ENCODE measurements around the gene TXNDC11.

DNA sequence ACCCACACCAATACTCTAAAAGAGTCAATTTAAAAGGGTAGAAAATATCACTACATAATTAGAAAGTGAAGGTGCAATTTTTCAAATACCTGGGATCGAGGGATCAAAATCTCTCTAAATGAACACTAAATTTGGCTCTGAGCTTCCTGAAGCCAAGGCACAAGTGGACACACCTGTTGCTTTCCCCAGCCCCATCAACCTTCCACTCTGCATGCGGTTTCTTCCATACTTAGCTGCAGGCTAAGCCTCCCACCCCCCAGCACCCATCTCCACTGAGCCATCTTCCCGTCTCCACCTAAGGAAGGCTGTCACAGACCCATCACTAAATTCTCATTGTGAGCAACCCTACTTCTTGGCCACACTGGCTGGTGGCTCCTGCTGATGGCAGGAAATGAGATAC, 30.5 kb downstream of the TXNDC11 start:
- TF ChIP-seq POLR2A (IDR thresholded peaks at IDR 0.05; ENCODE audit: extremely low read depth, insufficient read length): no peak
- TF ChIP-seq, protein P1, sequence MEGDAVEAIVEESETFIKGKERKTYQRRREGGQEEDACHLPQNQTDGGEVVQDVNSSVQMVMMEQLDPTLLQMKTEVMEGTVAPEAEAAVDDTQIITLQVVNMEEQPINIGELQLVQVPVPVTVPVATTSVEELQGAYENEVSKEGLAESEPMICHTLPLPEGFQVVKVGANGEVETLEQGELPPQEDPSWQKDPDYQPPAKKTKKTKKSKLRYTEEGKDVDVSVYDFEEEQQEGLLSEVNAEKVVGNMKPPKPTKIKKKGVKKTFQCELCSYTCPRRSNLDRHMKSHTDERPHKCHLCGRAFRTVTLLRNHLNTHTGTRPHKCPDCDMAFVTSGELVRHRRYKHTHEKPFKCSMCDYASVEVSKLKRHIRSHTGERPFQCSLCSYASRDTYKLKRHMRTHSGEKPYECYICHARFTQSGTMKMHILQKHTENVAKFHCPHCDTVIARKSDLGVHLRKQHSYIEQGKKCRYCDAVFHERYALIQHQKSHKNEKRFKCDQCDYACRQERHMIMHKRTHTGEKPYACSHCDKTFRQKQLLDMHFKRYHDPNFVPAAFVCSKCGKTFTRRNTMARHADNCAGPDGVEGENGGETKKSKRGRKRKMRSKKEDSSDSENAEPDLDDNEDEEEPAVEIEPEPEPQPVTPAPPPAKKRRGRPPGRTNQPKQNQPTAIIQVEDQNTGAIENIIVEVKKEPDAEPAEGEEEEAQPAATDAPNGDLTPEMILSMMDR (IDR thresholded peaks at IDR 0.05; ENCODE audit: low read depth, low read length): no peak

All from NB4 (cell line).